HEK293T (cell line): ENCODE results near the gene FETUB.

Experiments
- CTCF ChIA-PET: fragments of 350-600 bp; formaldehyde crosslinking; extraction: SDS; loops from one replicate; lab custom pipeline; 2021; ENCODE audit warnings: antibody characterized with exemption, inconsistent platforms; lab: Yijun Ruan, JAX
- POLR2A ChIA-PET: fragments of 350-600 bp; formaldehyde crosslinking; extraction: SDS; loops from one replicate; lab custom pipeline; 2020; ENCODE audit warnings: antibody characterized with exemption, inconsistent platforms; lab: Yijun Ruan, JAX
- DNase-seq: peaks from one replicate; pipeline ENCODE4 v3.0.0; 2012; ENCODE audit warnings: mixed read lengths; ENCODE audit errors: extremely low spot score
- ARNT ChIP-seq: fragments of 450-650 bp; IDR thresholded peaks from 2 replicates; pipeline ENCODE4 v1.6.1; 2017; ENCODE audit warnings: mild to moderate bottlenecking
- BHLHE40 ChIP-seq: fragments of 450-650 bp; IDR thresholded peaks from 2 replicates; pipeline ENCODE4 v1.6.1; 2016; ENCODE audit warnings: mild to moderate bottlenecking, moderate library complexity, borderline replicate concordance
- CTBP1 ChIP-seq: fragments of 450-650 bp; IDR thresholded peaks from 2 replicates; pipeline ENCODE4 v1.6.1; 2016; ENCODE audit warnings: borderline replicate concordance
- ELF4 ChIP-seq: fragments of 450-650 bp; IDR thresholded peaks from 2 replicates; pipeline ENCODE4 v1.6.1; 2017; ENCODE audit warnings: antibody characterized with exemption
- FOXA1 ChIP-seq: fragments of 450-650 bp; IDR thresholded peaks from 2 replicates; pipeline ENCODE4 v1.6.1; 2016; ENCODE audit warnings: mild to moderate bottlenecking
- FOXK2 ChIP-seq: fragments of 450-650 bp; IDR thresholded peaks from 2 replicates; pipeline ENCODE4 v1.6.1; 2016; ENCODE audit warnings: mild to moderate bottlenecking
- FOXM1 ChIP-seq: fragments of 450-650 bp; IDR thresholded peaks from 2 replicates; pipeline ENCODE4 v1.6.1; 2017; ENCODE audit warnings: mild to moderate bottlenecking, borderline replicate concordance
- HDGF ChIP-seq: fragments of 450-650 bp; IDR thresholded peaks from 2 replicates; pipeline ENCODE4 v1.6.1; 2017; ENCODE audit warnings: antibody characterized with exemption, borderline replicate concordance
- L3MBTL2 ChIP-seq: fragments of 450-650 bp; conservative IDR thresholded peaks from 2 replicates; pipeline ENCODE4 v1.6.1; 2016; ENCODE audit warnings: mild to moderate bottlenecking
- LEF1 ChIP-seq: fragments of 450-650 bp; IDR thresholded peaks from 2 replicates; pipeline ENCODE4 v1.6.1; 2017; ENCODE audit warnings: mild to moderate bottlenecking, borderline replicate concordance
- NFRKB ChIP-seq: fragments of 450-650 bp; IDR thresholded peaks from 2 replicates; pipeline ENCODE4 v1.6.1; 2016; ENCODE audit warnings: mild to moderate bottlenecking, moderate library complexity
- SP1 ChIP-seq: fragments of 450-650 bp; IDR thresholded peaks from 2 replicates; pipeline ENCODE4 v1.6.1; 2017
- SUZ12 ChIP-seq: fragments of 450-650 bp; IDR thresholded peaks from 2 replicates; pipeline ENCODE4 v1.6.1; 2016; ENCODE audit warnings: mild to moderate bottlenecking
- TARDBP ChIP-seq: fragments of 450-650 bp; IDR thresholded peaks from 2 replicates; pipeline ENCODE4 v1.6.1; 2016
- ZNF384 ChIP-seq: fragments of 450-650 bp; IDR thresholded peaks from 2 replicates; pipeline ENCODE4 v1.6.1; 2016
- TF ChIP-seq, protein P1 (sequence below): fragments of 450-650 bp; IDR thresholded peaks from 2 replicates; pipeline ENCODE4 v1.6.1; 2016

FETUB gene

DNA sequence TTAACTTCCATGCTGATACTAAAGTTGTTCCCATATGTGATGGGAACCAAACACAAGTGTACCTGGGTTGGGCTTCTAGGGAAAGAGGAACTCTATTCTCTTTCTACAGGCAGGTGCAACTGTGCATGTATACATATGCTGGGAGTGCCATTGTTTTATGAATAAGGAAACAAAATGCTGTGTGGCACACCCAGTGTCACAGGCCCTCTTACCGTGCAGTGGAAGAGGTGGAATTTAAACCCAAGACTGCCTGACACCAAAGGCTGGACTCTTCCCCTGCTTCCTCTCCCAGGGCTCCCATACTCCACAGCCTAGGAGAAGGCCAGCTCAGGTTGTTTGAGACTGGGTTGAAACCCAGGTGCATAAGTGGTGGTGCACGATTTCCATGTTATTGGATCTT is 1.9 kb upstream of the FETUB start:
- no peak for DNase-seq
- POLR2A ChIA-PET: no interaction called here
- CTCF ChIA-PET: no interaction called here
- TF ChIP-seq ZNF384: no peak
- no peak for TF ChIP-seq ELF4
- no peak for TF ChIP-seq FOXK2
- no peak for TF ChIP-seq HDGF
- TF ChIP-seq TARDBP: no peak
- TF ChIP-seq CTBP1: no peak
- no peak for TF ChIP-seq FOXA1
- no peak for TF ChIP-seq L3MBTL2
- TF ChIP-seq SP1: no peak
- TF ChIP-seq LEF1: no peak

DNA sequence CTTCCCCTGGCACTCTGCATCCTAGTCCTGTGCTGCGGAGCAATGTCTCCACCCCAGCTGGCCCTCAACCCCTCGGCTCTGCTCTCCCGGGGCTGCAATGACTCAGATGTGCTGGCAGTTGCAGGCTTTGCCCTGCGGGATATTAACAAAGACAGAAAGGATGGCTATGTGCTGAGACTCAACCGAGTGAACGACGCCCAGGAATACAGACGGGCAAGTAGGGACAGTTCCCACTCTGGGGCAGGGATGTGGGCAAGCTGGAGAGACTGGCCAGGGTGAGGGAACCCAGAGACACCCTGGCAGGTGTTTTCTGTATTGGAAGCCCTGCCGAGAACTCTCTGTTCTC is 247 bp downstream of the FETUB start:
- TF ChIP-seq FOXM1: no peak
- TF ChIP-seq ZNF384: no peak
- TF ChIP-seq SUZ12: no peak
- no peak for TF ChIP-seq FOXA1
- TF ChIP-seq TARDBP: no peak
- no peak for TF ChIP-seq CTBP1
- TF ChIP-seq ARNT: no peak
- TF ChIP-seq SP1: no peak
- TF ChIP-seq, protein P1, sequence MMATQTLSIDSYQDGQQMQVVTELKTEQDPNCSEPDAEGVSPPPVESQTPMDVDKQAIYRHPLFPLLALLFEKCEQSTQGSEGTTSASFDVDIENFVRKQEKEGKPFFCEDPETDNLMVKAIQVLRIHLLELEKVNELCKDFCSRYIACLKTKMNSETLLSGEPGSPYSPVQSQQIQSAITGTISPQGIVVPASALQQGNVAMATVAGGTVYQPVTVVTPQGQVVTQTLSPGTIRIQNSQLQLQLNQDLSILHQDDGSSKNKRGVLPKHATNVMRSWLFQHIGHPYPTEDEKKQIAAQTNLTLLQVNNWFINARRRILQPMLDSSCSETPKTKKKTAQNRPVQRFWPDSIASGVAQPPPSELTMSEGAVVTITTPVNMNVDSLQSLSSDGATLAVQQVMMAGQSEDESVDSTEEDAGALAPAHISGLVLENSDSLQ: no peak
- TF ChIP-seq FOXK2: no peak
- TF ChIP-seq L3MBTL2: no peak
- no peak for TF ChIP-seq LEF1
- TF ChIP-seq BHLHE40: no peak
- no peak for TF ChIP-seq ELF4
- no peak for TF ChIP-seq HDGF
- no peak for TF ChIP-seq NFRKB
- no peak for DNase-seq
- CTCF ChIA-PET: interaction anchor here (0.8 kb wide), 1 partner anchor 23 kb away, joined by 3 read pairs; no protein-coding TSS in a partner anchor
- POLR2A ChIA-PET: no interaction called here

DNA sequence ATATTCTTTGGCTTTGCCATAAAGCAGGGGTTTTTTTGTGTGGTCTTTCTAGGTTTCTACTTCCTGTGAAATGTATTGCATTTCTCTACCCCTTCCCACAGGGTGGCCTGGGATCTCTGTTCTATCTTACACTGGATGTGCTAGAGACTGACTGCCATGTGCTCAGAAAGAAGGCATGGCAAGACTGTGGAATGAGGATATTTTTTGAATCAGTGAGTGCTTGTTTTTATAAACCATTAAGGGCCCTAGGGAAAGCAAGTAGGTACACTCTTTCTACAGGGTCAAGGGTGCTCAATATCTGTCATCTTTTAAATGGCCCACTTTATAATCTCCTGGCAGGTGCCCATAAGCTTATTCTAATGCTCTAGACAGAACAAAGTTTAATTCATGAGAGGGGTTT is 730 bp downstream of the FETUB start:
- POLR2A ChIA-PET: no interaction called here
- no peak for DNase-seq
- TF ChIP-seq BHLHE40 (no peak), FOXA1 (no peak), CTBP1 (no peak), ARNT (no peak), ZNF384 (no peak), TARDBP (no peak), ELF4 (no peak), FOXM1 (no peak)
- TF ChIP-seq, protein P1: no peak
- CTCF ChIA-PET: interaction anchor here (0.8 kb wide), 1 partner anchor 23 kb away, joined by 3 read pairs; no protein-coding TSS in a partner anchor

DNA sequence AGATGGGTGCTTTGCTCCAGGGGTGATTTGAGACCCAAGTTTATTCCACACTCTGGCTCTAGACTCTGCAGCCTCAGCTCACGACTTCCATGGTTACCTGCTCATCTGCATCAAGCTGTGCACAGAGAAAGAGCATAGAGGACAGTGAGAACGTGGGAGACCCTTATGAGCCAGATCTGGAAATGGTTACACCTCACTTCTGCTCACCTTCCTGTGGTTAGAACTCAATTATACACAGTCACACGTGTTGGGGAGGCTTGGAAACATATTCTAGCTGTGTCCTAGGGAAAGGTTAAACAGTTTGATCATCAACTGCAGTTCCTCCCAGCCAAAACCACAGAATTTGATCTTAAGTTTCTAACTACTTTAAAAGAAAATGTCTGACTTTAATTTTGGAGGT is 1.8 kb downstream of the FETUB start:
- no peak for DNase-seq
- CTCF ChIA-PET: interaction anchor here (0.6 kb wide), 1 partner anchor 497 kb away, joined by 3 read pairs; the partner anchor contains the start of gene RPL39L
- POLR2A ChIA-PET: no interaction called here
- TF ChIP-seq L3MBTL2 (no peak), HDGF (no peak), CTBP1 (no peak), LEF1 (no peak), BHLHE40 (no peak), FOXA1 (no peak), FOXK2 (no peak), SUZ12 (no peak), FOXM1 (no peak), ARNT (no peak), SP1 (no peak), NFRKB (no peak), ZNF384 (no peak)
- TF ChIP-seq, protein P1: no peak

DNA sequence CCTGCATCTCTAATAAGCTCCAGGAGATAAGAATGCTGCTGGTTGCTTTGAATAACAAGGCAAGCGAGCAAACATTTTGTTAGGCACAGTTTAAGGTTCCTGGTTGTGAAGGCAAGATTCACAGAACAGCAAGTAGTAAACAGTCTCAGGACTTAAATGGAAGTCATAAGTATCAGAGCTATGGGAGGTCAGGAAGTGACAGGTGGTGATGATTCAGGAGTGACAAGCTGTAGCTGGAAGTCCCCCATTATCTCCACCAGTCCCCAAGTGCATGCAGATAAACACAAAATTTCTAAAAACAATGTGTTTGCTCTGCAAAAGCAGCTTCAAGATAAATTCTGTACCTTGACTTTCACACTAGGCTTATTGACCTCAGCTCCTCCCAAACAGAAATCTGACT is 3.3 kb downstream of the FETUB start:
- ChIA-PET CTCF (no interaction called here), POLR2A (interaction anchor here (1.3 kb wide), 1 partner anchor 26 kb away, joined by 4 read pairs; no protein-coding TSS in a partner anchor)
- DNase-seq: no peak
- TF ChIP-seq FOXA1 (no peak), ZNF384 (no peak), HDGF (no peak), SUZ12 (no peak), NFRKB (no peak), ARNT (no peak), L3MBTL2 (no peak), FOXK2 (no peak), FOXM1 (no peak), SP1 (no peak), LEF1 (no peak), ELF4 (no peak), TARDBP (no peak), CTBP1 (no peak), BHLHE40 (no peak)
- TF ChIP-seq, protein P1: no peak

DNA sequence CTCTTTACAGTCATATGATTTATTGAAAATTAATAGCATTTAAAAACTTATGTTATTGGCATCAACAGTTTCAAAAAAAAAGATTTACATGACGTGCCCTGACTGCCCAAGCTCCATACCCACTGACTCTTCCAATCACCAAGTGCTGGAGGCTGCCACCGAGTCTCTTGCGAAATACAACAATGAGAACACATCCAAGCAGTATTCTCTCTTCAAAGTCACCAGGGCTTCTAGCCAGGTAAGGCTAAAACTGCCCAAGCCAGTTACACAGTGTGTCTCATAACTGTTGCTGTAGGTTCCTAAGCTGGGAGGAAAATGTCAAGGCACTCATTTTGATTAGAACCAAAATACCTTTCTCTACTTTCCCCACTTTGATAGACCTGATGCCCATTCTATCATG is 4.5 kb downstream of the FETUB start:
- TF ChIP-seq ZNF384 (no peak), LEF1 (no peak), SUZ12 (no peak), ARNT (no peak), FOXK2 (no peak), FOXM1 (no peak), HDGF (no peak), CTBP1 (no peak), FOXA1 (no peak), ELF4 (no peak), L3MBTL2 (no peak), SP1 (no peak), BHLHE40 (no peak), TARDBP (no peak), NFRKB (no peak)
- TF ChIP-seq, protein P1: no peak
- DNase-seq: no peak
- ChIA-PET POLR2A (no interaction called here), CTCF (no interaction called here)
